HG03060 (cell line): ENCODE data around the gene DTNBP1.
A peak's percentile ranks its signal among the peaks of the same experiment; 100 is the strongest.

Source experiments
- ATAC-seq: cut with Tn5 transposase; IDR thresholded peaks from one replicate; pipeline ENCODE4 v1.9.1; 2021; ENCODE audit warnings: low read depth, moderate number of reproducible peaks; ENCODE audit not compliant: unreplicated experiment

DTNBP1 gene, protein sequence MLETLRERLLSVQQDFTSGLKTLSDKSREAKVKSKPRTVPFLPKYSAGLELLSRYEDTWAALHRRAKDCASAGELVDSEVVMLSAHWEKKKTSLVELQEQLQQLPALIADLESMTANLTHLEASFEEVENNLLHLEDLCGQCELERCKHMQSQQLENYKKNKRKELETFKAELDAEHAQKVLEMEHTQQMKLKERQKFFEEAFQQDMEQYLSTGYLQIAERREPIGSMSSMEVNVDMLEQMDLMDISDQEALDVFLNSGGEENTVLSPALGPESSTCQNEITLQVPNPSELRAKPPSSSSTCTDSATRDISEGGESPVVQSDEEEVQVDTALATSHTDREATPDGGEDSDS

DNA sequence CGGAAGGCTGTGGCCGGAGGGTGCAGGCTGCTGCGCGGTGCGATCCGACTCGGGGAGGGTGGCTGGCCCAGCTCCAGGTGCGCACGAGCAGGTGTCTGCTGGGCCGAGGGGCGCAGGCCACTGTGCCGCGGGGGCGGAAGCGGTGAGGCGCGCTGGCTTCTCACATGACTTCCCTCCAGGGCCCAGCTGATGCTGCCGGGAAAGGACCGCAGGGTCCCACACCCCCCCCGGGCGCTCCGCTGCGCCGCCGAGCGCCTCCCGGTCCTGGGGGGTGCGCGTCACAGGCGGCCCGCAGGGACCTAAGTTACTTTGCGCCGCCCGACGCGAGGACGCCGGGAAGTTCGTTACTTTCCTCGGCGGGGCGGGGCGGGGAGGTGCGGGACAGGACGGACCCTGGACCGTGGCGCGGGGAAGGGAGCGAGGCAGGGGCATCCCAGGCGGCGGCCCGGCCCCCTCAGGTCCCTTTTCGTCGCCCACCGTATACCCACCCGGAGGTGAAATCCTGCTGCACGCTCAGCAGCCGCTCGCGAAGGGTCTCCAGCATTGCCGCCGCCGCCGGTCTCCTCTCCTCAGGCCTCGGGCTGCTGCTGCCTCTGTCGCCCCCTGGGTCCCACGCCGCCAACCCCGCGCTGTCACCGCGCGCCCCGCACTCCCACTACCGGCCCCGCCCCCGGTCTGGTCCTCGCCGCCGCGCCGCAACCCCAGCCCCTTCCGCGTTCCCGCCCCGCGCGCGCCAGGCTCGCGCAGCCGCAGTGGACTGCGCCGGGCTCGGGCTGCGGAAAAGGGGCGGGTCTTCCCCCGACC is at the start of gene DTNBP1:
TSS of gene DTNBP1 (minus strand) at position 703 of the 804 bp plus-strand sequence. CDS start at position 544, 159 bp downstream.
- peak; percentile 46 for ATAC-seq

DNA sequence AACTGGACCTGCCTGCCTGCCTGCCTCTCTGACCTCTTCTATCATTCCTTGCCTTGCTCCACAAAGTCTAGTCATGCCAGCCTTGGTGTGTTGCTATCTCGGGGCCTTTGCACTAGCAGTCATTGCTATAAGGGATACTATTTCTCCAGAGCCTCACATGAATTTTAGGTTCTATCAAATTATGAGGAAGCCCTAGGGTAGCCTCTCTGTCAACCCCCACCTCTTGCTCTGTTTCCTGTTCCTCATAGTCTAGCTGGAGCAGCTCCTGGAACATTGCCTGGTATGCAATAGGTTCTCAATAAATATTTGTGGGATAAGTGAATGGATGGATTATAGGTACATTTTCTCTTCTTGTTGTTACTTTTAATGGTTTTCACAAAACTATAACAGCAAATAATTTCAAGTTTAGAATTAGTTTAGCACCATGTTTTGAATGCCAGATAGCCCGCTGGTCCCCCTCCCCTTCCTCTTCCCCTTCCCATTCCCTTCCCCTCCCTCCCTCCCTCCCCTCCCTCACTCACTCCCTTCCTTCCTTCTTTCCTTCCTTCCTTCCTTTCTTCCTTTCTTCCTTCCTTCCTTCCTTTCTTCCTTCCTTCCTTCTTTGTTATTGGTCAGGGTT is 46.9 kb upstream of the DTNBP1 start:
- no peak for ATAC-seq

DNA sequence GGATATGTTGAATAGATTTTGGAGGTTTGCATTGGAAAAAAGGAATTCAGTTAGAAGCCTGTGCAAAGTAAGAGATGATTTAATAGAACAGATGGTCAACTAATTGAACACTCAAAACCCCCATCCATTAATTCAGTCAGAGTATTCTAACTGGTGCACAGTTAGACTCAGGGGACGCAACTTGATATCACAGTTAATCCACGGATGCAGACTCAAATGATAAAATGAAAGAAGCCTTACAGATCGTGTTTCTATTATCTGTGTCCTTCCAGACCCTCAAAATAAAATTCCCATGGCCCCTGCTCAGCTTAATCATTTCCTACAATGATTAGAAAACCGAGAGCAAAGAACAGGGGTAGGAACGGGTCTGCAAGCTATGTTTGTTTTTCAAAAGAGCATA is 45.4 kb upstream of the DTNBP1 start:
- ATAC-seq, result no peak

DNA sequence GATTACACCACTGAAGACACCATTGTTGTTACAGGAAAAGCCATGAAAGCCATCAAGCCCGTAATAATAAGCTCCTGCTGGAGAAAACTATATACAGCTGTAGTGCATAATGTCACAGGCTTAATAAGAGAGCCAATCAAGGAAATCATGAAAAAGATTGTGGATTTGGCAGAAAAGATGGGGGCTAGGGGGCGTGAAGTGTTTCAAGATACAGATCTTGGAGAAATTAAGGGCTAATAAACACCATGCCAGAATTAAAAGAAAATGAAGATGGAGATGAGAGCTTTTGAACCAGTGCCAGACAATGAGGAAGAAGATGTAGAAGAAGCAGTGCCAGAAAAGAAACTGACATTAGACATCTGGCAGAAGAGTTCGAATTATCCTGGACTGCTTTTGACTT is 43.2 kb upstream of the DTNBP1 start:
- ATAC-seq, result no peak

DNA sequence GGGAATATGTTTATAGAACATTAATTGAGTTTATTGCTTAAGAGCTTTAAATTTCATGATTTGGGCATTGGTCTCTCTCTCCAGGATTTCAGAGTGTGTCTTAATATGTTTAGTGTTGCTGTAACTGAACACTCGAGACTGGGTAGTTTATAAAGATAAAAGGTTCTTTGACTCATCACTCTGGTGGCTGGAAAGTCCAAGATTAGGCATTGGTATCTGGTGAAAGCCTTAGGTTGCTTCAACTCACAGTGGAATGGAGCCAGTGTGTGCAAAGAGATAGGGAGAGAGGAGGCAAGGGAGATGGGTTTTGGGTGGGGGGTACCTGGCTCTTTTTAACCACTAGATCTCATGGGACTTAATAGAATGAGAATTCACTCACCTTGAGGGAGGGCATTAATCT is 35.6 kb upstream of the DTNBP1 start:
- no peak for ATAC-seq

DNA sequence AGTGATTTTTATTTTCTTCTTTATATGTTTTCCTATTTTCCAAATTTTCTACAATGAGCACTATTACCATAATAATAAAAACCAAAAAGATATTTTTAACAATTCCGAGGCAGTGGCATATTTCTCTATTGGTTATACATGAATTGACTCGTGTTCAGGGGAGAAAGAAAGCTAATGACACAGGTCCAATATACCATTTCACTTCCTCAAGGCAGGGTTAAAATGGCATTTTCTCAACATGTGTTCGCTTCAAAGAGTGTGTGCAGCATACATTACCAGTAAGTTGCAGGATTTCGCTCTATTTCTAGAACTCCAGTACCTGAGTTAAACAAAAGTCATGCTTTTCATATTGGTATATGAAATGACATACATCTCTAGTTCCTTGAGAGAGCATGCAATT is 35.1 kb upstream of the DTNBP1 start:
- no peak for ATAC-seq

DNA sequence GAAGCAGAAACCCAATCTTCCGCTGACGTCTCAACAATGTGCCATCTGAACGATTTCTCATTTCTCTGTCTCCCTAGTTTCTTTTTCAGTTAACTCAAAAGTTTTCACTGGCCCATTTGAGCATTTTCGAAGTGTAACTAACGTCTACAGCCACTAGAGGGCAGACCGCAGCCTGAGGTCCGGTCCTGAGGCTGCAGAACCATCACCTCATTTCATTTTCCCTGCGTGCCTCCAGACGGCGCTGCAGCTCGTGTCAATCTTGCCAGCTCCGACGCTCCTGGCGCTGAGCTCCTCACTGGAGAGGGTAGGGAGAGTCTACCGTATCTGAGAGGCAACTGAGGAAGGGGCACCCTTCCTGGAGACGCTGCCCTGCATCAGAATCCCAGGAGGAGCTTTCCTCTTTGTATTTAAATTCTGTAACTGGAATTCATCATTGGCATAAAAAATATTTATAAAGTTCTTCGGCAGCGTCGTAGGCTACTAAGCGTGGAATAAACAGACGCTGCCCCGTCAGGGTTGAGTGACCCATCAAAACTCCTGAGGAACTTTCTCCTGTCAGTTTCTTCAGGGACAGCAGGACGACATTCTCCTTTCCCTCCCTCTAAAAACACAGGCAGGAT is 28.5 kb upstream of the DTNBP1 start:
- ATAC-seq, result peak; percentile 67

DNA sequence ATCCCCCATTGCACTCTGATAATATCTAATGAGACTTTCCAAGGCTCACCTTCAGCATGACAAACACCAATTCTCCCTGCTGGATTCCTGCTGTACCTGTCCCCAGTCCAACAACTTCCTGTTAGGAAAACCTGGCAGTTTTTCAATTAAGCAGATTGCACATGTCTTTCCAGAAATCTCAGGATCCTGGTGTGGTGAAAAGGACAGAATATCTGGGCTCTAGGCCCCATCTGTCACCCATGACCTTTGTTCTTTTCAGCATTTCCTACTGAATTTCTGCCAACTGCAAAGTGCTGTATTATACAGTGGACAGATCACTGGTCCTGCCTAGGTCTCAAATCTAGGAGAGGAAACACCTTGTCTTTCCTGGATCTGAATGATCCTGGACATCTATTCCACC is 27.7 kb upstream of the DTNBP1 start:
- ATAC-seq, result no peak

DNA sequence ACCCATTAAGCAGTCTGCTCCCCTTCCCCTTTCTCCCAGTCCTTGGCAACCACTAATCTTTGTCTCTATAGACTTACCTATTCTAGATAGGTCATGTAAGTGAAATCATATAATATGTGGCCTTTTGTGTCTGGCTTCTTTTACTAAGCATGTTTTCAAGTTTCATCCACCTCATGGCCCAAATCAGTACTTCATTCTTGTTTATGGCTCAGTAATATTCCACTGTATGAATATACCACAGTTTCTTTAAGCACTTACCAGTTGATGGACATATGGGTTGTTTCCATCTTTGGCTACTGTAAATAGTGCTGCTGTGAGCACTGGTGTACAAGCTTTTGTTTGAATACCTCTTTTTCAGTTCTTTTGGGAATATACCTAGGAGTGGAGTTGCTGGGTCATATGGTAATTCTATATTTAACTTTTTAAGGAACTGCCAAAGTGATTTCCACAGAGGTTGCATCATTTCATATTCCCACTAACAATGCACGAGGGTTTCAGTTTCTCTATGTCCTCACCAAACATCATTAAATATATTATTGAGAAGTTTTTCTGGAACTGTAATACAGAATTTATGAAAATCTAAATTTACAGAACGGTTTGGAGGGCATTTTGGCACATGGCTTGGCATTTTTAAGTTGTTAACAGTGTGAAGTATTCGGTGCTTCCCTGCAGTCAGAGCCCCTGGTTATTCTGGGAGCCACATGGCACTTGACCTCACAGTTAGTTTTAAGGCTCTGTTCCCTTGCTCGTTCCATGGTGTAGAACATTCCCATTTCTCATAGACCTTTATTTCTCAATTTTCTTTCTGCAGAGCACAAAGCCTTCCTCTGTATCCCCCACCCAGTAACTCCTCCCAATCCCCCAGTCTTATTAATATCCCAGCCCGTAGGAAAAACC is 27.0 kb upstream of the DTNBP1 start:
- ATAC-seq, result no peak

DNA sequence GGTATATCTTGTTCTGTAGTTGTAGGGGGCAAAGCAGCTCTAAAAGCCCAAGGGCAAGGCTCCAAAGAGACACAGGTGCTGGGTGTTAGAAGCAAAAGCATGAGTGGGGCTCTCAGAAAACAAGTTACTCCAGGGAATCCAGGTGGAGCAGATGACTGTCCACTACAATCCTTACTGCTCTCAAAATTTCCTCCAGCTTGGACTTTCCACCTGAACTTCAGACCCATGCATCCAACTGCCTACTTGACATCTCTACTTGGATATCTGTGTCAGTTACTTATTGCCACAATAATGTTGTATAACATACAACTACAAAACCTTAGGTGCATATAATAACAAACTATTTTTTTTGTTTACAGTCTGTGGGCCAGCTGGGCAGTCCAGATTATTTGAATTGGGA is 22.8 kb upstream of the DTNBP1 start:
- ATAC-seq, result no peak

DNA sequence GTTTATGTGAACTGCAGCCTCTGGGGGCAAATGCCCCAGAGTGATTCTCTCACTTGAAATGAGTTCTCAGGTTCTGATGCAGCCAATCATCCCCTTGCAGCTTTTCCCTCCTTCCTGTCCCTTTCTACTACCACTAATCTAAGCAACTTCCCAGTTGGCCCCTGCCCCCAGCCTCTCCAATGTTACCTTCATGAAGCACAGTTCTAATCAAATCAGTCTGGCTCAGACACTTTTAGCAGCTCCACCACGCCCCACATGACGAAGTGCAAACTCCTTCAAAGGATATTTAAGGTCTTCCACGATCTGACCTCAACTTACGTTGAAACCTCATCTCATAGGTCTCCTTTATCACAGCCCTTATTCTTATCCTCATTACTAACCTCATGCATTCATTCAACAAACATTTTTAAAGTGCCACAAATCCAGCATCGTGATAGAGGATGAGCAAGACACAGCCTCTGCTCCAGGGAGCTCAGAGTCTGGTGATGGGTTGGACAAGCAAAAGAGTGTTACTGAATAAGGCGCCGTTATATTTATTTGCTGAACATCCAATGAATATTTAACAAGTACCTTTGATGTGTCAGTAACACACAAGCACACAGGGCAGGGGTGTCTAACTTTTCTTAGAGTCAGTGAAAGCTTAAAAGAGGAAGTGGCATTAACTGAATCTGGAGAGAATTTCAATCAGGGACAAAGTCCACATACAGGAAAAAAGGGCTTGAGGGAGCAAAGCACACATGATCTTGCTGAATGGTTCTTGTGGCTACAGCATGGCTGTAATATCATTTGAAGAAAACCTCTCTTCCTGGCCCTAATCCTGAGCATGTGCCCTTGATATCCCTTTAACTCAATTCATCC is 20.4 kb upstream of the DTNBP1 start:
- ATAC-seq, result no peak

DNA sequence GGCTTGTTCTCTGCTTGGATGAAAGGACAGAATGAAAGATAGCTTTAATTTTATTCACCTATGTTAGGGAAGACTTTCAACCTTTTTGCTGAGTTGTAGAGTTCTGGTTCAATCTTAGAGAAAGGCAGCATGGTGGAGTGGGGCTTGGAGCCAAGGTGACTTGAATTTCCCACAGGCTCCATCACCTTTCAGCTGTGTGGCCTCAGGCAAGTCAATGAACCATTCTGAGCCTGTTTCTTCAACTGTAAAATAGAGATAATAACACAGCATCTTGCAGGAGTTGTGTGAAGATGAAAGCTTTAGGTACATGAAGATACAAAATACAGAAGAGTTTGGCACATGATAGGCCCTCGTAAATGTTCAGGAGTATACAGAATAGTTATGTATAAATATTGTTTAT is 19.1 kb upstream of the DTNBP1 start:
- ATAC-seq, result no peak

DNA sequence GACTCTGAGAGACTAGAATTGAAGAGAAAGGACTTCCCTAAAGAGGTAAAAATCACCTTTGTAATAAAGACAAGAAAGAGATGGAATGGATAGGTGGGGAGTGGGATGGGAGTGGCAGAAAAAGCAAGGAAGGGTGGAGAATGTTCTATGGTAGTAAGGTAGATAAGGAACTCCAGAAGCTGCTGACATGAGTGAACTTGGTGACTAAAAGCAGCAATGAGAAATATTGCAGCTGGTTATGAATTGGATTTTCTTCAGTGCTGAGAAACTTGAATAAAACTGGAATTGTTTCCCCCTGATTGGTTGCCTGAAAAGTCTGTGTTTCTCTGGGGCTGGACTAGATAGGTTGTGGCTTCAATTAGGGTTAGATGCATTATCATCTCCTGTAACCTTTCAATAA is 15.7 kb upstream of the DTNBP1 start:
- ATAC-seq, result no peak

DNA sequence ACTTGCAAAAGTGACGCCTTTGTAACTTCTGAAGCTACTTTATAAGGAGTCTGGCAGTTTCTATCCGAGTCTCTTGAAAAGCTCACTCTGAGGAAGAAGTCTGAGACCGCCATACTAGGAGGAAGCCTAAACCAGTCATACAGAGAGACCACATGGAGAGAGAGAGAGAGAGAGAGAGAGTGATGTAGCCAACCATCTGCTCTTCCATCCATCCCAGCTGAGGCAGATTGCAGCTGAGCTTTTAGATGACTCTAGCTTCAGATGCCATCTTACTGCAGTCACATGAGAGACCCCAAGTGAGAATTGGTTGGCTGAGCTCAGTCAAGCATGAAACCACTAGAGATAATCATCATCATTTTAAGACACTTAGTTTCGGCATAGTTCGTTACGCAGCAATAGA is 15.0 kb upstream of the DTNBP1 start:
- ATAC-seq, result no peak

DNA sequence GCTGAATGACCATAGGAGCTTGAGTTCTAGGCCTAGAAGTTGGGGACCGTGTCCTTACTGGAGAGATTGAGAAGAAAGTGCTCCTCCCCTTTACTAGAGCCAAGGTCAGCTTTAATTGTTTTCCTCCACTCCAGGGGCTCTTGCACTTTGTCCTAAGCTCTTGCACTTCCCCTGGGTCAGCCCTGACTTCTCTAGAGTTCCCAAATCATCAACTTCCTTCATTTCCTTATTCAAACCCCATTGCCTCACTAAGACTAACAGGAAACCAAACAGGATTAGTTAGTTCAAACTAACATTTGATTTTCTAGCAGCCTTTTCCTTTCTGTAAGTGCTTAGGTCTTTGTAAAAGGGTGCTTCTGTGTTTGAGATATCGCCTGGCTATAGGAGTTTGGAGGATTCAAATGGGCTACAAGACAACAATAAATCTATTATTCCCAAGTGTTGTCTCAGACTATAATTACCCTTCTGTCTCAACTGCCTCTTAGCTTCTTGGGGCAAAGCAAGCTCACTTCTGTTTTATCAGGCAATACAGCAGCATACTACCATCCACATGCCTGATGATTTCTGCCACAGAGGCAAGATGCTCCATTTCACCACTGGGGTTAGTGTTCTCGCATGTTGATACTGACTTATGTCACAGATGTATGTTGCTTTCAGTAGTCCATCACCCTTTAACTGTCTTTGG is 12.8 kb upstream of the DTNBP1 start:
- no peak for ATAC-seq

DNA sequence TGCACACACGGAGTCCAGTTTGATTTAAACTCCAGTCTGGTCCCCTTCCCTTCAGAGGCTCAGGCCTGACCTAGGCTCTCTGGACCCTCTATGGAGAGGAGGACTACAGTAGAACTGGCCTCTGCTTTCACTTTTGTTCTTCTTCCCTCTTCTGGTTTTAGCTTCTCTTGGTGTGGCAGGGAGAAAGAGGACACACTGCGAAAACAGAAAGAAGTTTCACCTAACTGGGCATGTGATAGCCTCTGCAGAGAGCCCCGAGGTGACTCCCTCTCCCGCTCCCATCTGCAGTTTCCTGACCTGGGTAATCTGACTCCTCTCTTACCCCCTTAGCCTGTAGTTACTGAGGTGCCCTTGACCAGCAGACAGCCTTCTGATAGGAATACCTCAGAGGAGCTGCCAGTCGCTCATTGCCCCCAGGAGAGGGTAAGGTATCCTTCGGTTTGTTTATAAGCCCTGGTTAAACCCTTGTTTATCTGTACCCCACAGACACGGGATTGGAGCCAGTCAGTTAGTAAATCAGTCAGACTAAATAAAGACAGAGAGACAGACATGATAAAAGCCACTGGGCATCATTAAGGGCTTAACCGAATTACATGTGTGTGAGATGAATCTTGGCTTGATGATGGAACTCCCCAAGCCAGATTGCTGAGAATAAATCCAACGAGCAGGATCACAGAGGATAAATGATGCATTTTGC is 12.0 kb upstream of the DTNBP1 start:
- ATAC-seq, result no peak

DNA sequence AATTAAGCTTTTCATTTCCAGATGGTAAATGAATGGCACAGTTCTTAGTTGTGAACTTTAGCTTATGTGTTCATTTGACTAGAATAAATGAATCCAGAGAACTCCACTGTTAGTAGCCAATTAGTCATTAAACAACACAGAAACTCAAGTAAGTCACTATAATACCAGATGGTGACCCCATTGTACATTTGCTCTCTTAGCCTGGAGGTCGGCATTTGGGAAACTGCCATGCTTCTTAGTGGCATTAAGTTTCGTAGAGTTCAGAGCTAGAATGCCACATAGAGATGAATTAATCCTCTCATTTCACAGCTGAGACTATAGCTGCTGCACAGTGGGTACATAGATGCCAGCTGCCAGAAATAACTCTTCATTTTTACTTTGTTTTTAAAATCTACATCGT is 10.8 kb upstream of the DTNBP1 start:
- no peak for ATAC-seq

DNA sequence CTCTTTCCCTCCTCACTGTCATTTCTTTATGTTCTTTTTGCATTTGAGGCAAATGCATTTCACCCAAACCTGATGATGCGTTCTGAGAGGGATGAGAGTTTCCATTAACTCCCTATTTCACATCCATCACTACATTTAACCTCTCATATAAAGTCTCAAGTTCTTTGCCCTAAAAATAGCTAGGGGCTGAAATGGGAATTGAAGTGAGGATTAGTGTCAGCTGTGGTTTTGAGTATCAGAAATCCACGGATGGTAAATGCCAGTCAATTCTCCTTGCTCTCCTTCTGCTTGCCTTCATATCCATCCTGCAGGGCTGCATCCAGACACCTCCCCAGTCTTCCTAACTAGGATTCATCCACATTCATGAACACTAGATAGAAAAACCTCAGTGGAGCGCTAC is 10.0 kb upstream of the DTNBP1 start:
- ATAC-seq, result no peak
